HL-60 (cell line): ENCODE measurements around the gene CREBBP.

Experiments
- CTCF ChIP-seq: IDR thresholded peaks from one replicate; pipeline ENCODE4 v1.5.1; 2011; ENCODE audit warnings: low read length, control low read depth, inconsistent platforms; ENCODE audit not compliant: insufficient read depth
- POLR2AphosphoS5 ChIP-seq: IDR thresholded peaks from 2 replicates; pipeline ENCODE4 v1.6.1; 2012; ENCODE audit warnings: low read depth
- SPI1 ChIP-seq: IDR thresholded peaks from 2 replicates; pipeline ENCODE4 v1.6.1; 2012; ENCODE audit warnings: low read depth, mild to moderate bottlenecking, borderline replicate concordance
- TF ChIP-seq, protein P1 (sequence below): IDR thresholded peaks from 2 replicates; pipeline ENCODE4 v1.6.1; 2012; ENCODE audit warnings: low read depth; ENCODE audit not compliant: insufficient replicate concordance

- TF ChIP-seq CTCF (no peak), POLR2AphosphoS5 (no peak), SPI1 (peak; percentile 26; the same call in 1 of the 2 replicates)
- TF ChIP-seq, protein P1, sequence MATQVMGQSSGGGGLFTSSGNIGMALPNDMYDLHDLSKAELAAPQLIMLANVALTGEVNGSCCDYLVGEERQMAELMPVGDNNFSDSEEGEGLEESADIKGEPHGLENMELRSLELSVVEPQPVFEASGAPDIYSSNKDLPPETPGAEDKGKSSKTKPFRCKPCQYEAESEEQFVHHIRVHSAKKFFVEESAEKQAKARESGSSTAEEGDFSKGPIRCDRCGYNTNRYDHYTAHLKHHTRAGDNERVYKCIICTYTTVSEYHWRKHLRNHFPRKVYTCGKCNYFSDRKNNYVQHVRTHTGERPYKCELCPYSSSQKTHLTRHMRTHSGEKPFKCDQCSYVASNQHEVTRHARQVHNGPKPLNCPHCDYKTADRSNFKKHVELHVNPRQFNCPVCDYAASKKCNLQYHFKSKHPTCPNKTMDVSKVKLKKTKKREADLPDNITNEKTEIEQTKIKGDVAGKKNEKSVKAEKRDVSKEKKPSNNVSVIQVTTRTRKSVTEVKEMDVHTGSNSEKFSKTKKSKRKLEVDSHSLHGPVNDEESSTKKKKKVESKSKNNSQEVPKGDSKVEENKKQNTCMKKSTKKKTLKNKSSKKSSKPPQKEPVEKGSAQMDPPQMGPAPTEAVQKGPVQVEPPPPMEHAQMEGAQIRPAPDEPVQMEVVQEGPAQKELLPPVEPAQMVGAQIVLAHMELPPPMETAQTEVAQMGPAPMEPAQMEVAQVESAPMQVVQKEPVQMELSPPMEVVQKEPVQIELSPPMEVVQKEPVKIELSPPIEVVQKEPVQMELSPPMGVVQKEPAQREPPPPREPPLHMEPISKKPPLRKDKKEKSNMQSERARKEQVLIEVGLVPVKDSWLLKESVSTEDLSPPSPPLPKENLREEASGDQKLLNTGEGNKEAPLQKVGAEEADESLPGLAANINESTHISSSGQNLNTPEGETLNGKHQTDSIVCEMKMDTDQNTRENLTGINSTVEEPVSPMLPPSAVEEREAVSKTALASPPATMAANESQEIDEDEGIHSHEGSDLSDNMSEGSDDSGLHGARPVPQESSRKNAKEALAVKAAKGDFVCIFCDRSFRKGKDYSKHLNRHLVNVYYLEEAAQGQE: no peak
Observed at GRCh38 chr16:3861808-3862451, 18.6 kb downstream of the CREBBP start.
